Activated CD4-positive, CD25-positive, alpha-beta regulatory T cell treated with anti-CD3 and anti-CD28 coated beads, Interleukin-2, amount 50 U/mL, for 24 hours (primary cell): ENCODE data around the gene VPS13A.
"Not testable (repeated sequence)": the region's sequence is repeated elsewhere in the genome, so short reads cannot be mapped to it uniquely, and the experiment has no call there.

Experiments used
- ATAC-seq, 2 donors: fragments of 150-1000 bp; cut with Tn5 transposase; one replicate each; pipeline ENCODE4 v1.10.0; 2021; ENCODE audit warnings: mild to moderate bottlenecking in 1 of 2, moderate library complexity in 1 of 2

Gene VPS13A

DNA sequence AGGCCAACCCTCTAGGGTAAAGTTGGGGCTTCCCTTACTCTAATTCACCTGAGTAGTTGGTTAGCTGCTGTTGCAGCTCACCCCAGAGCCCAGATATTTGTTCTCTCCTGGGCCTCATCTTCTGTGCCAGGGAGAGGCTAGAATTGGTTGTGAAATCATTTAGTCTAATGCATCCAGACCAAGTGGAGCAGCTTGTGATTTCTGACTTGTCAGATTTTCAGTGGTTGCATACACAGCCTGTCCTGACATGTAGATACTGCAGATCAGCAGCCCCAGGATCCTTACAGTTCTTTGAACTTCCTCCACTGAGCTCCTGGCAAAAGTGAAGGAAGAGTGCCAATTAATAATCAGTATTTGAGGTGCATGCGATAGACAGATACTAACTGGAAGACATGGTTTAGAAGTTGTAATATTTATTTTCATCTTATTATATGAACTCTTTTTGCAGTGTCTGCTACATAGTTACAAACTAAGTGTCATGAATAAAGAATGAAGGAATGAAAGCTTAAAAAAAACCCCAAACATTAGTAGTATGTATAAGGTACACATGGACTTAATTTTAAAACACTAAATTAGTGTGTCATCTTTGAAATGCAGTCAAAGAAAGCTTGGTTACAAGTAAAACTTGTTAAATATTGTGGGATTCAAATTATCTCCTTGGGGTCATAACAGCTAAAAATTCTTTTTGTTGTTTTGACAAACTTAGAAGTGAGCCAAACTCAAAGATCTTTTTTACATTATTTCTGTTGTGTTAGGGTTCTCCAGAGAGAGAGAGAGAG, 128.5 kb downstream of the VPS13A start:
- ATAC-seq: no peak

DNA sequence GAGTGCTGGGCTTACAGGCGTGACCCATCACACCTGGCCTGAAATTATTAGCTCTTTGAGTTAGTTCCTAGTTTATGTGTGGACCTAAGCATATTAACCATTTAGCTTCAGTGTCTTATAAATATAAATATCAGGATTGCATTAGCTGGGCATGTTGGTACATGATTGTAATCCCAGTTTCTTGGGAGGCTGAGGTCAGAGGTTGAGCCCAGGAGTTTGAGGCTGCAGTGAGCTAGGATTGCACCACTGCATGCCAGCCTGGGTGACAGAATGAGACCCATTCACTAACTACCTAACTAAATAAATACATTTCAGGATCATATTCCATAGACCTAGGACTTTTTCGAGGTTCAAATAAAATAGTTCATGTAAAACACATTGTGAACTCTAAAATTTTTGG, 129.8 kb downstream of the VPS13A start:
- ATAC-seq: no peak

DNA sequence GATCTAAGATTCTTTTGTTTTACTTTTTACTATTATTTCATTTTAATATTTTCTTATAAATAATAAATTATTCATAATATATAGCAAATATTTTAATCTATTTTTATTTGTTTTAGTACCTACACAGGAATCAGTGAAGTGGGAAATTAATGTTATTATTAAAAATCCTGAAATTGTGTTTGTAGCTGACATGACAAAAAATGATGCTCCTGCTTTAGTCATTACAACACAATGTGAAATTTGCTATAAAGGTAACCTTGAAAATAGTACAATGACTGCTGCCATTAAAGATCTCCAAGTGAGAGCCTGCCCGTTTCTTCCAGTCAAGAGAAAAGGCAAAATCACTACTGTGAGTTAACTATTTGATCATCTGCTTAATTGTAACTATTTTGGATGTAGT, 138.7 kb downstream of the VPS13A start:
- ATAC-seq: no peak

DNA sequence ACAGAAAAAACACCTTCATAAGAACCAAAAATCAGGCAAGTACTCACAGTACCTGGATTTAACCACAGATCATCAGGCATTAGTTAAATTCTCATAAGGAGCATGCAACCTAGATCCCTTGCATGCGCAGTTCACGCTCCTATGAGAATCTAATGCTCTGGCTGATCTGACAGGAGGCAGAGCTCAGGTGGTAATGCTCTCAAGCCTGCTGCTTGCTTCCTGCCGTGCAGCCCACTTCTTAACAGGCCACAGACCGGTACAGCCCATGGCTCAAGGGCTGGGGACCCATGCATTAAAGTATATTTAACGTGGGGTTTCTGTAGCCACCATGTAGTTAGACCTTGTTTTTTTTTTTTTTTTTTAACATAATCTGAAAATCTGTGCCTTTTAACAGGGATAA, 147.7 kb downstream of the VPS13A start:
- no peak for ATAC-seq

DNA sequence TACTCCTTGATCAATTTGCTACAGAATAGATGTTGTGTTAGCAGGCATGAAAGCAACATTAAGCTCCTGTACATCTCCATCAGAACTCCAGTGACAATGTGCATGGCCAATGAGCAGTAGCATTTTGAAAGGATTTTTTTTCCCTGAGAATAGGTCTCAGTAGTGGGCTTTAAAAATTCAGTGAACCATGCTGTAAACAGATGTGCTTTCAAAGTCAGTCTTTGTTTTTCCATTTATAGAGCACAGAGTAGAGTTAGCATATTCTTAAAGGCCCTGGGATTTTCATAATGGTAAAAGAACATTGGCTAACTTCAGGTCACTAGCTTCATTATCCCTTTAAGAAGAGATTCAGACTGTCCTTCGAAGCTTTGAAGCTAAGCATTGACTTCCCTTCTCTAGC, 150.8 kb downstream of the VPS13A start:
- ATAC-seq: no peak

DNA sequence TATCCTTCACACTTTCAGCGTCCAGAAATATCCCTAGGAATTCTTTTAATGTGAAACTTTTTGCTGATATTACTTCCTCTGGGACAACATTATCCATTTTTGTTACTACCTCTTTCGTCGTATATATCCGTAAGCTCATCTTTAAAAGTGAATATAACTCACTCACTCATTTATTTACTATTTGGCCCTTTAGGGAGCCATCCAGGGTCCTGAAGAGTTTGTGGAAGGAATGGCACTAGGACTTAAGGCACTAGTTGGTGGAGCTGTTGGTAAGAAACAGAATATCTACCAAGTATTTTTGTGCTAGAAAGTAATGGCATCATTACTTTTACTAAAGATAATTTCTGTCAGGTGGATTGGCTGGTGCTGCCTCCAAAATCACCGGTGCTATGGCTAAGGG, 192.7 kb downstream of the VPS13A start:
- ATAC-seq: no peak

DNA sequence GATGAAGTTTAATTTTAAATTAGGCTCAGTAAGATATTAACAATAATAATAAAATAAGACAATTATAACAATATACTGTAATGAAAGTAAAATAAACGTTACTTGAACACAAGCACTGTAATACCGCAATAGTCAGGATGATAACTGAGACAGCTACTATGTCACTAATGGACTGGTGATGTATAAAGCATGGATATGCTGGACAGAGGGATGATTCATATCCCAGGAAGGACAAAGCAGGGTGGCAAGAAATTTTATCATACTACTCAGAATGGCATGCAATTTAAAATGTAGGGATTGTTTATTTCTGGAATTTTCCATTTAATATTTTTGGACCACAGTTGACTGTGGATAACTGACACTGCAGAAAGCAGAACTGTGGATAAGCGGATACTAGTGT, 196.9 kb downstream of the VPS13A start:
- no peak for ATAC-seq

DNA sequence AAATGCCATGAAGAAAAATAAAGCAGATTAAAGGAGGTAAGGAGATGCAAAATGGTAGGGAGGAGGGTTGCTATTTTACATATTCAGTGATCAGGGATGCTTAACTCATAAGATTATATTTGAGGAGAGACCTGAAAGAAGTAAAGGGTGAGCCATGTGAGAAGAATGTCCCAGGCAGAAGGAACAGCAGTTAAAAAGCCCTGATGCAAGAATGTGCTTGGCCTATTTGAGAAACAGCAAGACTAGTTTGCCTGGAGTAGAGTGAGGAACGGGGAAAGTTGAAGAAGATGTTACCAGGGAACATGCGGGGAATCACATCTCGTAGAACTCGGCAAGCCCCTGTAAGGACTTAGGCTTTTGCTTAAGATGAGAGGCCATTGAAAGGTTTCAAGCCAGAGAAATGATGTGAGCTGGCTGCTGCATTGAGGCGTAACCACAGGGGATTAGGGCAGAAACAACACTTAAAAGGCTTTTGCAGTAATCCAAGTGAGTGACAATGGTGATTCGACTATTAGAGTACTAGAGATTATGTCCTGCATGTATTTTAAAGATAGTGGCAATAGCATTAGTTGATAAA, 198.7 kb downstream of the VPS13A start:
- no peak for ATAC-seq

DNA sequence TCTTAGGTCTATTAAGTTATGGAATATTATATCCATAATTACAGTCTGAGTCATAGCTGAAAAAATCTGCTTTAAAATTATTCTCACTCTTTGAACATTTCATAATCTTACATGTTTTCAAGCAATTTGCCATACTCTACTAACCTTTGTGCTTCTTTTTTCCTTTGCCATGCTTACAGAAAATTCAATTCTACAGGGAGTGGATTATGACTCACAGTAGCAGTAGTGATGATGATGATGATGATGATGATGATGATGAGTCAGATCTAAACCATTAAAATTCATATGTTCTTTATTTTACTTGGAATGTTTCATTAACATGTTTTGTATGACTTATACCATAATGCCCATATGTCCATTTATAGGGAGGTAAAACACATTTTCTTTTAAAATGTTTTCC, 207.1 kb downstream of the VPS13A start:
- ATAC-seq: no peak

DNA sequence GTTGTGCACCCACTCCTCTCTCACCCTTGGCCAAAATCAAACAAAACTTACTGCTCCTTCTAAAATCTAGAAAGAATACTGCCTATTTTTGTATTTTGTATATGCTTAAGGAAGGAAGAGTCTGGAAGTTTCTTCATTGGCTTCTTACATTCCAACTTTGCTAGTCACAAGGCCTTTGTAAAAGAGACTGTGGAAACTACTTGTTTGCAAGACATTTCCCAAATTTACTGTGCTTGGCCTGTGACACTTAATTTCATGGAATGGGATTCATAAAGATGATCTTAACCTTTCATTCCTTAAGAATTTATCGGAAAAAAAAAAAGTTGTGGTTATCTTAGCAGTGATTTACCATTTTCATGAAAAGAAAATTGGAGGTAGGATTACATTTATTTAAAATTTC, 208.9 kb downstream of the VPS13A start:
- ATAC-seq: no peak

DNA sequence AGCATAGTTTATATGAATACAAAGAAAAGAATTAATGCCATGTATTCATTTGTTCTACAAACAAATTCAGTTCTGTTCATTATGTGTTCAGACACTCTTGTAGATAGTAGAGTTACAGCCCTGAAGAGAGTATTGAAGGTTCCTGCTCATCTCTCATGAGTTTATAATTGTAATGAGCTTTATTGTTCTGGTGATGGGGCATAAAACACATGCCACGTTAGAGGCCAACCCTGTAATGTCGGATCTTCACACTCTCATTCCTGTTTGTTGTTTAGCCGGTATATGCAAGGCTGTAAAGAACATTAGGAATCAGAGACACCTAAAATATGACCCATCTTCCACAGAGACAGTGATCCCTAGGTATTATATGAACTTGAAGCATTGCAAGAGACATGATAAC, 214.5 kb downstream of the VPS13A start:
- no peak for ATAC-seq

DNA sequence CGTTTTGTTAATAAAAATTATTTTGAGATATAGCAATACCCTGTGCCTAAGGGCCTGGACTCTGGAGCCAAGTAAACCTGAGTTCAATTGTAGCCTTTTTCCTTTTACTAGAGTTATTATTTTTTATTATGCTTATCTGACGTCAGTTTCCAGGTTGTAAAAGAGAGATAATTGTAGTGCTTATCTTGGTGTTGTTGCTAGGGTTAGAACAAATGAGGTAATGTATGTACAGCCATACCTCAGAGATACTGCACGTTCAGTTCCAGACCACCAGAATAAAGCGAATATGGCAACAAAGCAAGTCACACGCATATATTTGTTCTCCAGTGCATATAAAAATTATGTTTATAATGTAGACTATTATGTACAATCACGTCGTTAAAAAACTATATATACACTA, 215.0 kb downstream of the VPS13A start:
- ATAC-seq: no peak

DNA sequence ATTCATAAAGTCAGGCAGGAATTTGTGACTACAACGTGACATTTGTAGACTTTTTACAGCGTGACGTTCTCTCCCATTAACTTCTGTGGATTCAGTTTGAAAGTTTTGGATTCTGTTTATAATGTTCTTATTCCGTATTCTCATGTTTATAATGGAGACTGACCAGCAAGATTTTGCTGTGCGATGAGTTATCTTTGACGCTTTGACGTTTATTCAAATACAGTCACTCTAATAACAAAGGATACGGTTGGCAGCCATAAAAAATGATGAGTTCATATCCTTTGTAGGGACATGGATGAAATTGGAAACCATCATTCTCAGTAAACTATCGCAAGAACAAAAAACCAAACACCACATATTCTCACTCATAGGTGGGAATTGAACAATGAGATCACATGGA, 221.2 kb downstream of the VPS13A start:
- ATAC-seq: not testable (repeated sequence)

DNA sequence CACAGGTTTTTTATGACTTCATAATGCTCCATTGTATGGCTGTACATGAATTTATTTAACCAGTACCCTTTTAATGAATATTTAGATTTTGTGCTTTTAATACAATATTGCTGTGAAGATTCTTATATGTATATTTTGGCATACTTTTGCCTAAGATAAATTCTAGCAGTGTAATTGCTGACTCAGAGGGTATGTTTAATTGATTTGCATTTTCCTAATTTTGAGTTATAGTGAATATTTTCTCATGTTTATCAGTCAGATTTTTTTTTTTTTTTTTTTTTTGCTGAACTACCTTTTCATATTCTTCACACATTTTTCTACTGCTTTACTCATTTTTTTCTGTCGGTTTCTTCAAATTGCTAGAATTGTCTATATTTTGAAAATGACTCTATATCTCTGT, 222.6 kb downstream of the VPS13A start:
- ATAC-seq: no peak

DNA sequence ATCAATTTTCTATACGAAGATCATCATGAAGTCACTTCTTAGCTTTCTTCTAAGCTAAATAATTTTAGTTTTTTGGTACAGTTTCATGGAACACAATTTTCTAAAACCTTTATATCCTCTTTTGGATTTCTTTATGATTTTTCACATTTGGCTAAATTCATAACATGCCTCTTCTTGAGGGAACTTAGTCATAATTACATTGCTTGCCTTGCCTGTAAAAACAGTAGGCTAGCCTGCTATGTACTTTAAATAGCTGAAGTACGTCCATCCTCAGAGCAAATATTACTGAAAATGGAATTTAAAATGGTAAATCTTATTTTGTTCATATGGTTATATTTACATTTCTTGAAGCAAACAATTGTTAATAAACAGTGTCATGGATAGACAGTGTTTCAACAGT, 225.0 kb downstream of the VPS13A start:
- ATAC-seq: no peak

DNA sequence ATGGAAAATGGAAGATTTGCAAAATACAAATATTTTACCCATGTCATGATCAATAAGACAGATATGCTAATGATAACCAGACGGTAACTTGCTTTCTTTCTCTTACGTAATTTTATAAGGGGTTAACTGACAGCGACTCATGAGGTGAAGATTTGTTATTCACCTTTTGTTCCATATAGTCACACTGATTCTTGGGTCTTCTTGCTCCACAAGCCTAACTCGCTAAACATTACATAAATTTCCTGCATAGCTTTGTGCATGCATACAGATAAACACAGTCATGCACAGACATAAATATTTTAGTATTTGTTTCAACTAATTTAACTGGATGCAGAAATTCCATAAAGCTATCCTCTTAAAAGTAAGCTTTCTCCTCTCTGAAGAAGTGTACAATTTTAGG, 225.9 kb downstream of the VPS13A start:
- ATAC-seq: no peak

DNA sequence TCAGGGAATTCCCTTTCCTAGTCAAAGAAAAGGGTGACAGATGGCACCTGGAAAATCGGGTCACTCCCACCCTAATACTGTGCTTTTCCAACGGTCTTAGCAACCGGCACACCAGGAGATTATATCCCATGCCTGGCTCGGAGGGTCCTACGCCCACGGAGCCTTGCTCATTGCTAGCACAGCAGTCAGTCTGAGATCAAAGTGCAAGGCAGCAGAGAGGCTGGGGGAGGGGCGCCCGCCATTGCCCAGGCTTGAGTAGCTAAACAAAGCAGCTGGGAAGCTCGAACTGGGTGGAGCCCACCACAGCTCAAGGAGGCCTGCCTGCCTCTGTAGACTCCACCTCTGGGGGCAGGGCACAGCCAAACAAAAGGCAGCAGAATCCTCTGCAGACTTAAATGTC, 231.2 kb downstream of the VPS13A start:
- not testable (repeated sequence) for ATAC-seq

DNA sequence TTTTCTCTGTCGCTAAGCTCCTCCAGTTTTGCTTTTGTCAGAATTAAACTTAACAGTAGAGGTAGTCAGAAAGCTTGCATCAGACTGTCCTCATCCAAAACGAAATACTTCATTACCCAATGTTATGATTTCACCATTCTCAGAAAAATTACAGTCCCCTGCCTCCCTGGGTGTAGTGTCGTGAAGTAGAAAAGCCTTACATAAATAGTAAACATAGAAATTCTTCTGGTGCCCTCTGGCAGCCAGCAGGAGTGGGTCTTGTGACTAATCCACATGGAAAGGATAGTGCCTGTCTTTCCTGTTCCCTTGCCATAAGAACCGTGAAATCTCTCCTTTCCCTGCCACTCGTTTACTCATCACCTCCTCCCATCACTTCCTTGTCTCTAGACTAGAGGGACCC, 240.2 kb downstream of the VPS13A start:
- no peak for ATAC-seq

DNA sequence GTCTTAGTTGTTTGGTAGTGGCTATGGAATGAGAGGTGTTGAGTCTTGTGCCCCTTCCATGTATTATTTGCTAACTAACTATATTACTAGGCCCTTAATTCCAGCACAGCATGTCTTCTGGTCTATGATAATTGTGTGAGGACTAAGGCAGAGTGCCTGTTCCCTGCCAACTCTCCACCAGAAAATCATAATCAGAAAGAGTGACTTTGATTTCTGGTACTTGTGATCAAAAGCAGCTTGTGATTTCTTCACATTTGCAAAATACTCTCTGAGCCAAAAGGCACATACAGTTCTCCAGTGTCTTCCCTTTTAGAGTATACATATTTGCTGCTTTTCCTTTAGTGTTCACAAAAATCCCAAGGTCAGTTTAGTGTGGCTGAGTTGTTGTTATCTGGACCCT, 240.9 kb downstream of the VPS13A start:
- no peak for ATAC-seq

DNA sequence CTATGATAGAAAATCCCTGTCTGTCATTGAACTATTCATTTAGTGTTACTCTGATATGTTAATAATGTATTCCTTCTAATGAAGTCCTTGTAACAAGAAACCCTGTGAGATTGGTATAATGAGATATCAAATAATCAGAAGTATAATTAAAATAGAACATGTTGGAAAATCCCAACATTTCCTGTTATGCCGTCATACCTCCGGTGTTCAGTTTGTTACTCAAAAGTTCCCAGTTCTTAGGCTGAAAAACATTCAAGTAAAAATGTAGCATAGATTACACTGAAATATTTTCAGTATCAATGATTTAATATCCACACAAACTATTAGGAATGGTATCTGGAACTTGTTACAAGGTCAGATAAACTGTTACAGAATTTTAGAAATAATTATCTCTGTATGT, 243.3 kb downstream of the VPS13A start:
- no peak for ATAC-seq

DNA sequence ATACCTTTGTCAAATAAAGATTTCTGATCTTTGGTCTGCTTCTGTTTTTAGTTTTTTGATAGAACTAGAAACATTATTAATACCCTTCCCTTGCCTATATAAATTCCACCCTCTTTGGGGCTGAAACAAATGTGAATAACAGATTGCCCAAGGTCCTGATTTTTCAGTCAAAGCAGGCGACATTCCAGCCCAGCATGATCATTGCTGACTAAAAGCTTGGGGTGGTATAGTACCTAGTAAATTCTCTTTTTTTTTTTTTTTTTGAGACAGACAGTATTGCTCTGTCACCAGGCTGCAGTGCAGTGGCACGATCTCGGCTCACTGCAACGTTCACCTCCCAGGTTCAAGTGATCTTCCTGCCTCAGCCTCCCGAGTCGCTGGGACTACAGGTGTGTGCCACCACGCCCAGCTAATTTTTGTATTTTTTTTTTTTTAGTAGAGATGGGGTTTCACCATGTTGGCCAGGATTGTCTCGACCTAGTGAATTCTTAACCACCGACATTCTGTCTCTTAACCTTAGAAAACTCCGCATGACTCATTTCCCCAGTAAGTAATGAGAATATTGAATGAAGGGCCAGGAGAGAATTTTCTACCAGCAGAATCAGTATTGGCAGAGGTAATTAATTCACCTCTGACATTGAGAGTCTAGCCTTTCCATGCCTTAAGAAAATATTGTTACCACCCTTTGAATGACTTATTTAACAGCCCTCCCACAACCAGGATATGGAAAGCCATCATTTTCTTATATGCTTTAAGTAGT, 244.4 kb downstream of the VPS13A start:
- no peak for ATAC-seq

DNA sequence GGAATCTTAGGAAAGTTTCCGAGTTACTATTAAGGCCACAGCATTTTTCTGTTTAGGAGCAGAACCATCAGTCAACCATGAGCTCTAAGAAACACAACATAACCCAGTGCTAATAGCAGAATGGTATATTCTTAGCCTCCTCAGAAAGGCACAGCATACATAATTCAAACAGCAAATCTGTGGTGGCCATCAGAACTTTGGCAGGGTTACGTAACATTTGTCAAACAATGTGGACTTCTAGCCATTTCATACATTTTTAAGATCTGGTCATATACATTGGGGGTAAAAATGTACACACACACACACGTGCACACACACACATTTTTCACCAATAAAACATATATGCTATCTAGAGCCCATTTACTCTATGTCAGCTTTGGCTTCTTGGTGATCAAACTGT, 245.6 kb downstream of the VPS13A start:
- no peak for ATAC-seq

DNA sequence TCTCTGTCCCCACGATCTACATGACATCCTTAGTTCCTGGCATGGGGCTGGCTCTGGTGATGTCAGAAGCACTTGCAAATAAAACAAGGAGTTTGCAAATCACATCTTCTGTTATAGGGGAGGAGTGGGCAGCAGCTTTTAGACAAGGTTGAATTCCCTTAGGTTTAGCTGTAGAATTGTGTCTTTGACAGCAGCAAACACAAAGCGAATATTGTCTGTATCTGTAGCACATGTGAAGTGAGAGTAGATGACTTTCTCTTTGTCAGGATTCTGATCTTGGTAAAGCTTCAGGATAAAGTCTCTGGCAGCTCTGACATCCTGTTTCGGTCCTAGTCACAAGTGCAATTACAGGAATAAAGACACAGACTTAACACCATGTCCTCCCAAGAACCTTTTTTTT, 246.5 kb downstream of the VPS13A start:
- no peak for ATAC-seq

DNA sequence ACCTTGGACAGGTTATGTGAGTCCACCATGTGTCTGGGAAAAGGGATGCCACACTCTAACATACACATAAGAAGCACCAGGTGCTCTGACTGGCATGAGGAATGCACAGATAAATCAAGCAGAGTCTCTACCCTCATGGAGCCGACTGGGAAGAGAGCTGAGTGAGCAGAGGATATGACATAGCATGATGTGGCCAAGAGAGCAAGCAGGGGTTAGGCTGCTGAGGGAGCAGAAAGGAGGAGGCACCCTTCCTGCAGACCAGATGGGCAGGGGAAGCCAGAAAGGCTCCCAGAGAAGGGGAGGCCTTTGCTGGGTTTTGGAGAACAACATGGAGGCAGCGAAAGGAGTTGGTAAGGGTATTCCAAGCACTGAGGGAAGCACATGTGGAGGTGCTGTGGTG, 247.7 kb downstream of the VPS13A start:
- ATAC-seq: no peak
